ENCODE data around the gene MICALL2.

The MICALL2 gene

DNA sequence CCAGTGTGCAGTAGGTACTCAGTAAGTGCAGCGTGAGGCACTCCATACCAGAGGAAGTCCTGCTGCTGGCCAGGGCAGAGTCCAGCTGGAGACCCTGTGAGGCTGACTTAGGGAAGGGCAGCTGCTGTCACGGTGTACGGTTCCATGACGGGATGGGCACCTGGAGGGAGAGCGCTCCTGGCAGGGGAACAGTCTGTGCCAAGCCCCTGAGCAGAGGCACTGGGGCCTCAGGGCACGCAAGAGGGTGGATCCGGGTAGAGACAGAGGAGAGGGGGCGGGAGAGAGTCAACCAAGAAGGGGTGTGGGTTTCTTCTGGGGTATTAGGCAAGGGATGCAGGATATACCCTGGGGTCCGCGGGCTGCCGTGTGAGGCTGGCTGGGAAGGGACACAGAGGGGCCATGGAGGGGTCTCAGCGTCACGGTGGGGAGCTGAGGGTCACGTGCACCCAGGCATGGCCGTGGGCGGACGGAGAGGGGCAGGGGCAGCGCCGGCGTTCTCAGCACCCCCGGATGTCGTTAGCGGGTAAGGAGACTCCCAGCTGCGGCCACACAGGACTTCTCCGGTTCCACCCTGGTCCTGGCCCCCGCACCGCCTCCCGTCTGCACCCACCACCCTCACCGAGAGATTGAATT, 70.5 kb downstream of the MICALL2 start:
- DNase-seq = no peak

DNA sequence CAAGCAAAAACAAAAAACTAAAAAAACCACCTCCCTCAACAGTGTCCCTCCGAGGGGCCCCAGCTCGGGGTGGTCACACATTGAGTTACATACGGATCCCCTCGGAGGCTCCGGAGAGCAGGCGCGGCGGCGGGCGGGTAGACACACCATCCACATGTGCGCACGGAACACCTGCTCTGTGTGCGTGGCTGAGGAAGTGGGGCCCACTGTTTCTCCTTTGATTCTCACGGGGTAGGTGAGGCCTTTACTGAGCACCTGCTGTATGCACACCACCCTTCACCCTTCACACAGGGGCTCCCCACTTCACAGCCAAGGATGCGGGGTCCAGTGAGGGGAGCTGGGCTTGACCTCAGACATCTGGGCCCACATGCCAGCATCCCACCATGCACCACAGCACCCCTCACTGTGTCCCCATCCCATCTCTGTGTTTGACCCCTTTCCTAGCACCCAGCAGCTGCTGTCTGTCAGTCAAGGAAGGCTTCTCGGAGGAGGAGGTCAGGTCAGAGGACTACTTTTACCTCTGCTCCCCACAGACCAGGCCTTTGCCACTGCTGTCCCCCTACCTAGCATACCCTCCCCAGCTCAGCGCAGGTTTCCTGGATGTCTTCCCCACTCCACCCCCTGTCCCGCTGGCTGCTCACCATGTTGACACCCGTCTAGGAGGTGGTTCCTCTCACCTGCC, 71.1 kb downstream of the MICALL2 start:
- DNase-seq = no peak

DNA sequence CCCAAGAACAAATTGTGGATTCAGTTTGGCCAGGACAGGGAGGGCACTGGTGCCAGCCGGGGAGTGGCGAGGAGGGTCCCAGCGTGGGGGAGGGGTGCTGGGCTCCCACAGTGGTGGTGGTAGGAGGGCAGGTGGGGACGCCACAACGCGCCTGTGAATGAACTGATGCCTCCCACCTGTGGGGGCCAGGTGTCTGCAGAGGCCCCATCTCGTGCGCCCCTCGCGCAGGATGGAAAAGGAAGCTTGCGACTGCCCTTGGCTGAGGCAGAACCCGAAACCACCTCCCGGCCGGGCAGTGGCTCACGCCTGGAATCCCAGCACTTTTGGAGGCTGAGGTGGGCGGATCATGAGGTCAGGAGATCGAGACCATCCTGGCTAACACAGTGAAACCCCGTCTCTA, 72.0 kb downstream of the MICALL2 start:
- no peak for DNase-seq

DNA sequence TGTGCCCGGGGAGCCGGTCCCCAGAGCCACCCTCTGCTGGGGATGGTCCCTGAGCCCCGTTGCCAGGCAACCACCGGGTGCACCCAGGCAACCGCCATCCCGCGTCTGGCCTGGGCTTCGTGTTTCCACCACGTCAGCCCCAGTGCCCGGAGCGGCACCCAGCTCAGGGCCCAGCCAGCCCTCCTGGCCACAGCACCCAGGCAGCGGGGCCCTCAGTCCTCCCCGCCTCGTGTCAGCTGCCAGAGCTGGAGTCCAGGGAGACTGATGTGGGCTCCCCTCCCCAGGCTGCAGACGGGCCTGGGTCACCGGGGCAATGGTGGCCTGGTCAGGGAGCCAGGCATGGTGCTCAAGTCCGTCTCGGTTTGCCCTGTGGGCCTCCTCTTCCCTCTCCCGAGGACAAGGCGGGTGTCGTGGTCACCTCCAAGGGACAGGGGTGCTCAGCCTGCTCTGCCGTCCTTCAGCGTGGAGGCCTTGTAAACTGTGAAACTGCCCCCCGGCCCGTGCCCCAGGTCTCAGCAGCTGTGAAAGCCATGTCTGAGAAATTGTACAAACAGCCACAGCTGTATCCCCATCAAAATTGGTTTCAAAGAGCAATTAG, 72.5 kb downstream of the MICALL2 start:
- DNase-seq = no peak

DNA sequence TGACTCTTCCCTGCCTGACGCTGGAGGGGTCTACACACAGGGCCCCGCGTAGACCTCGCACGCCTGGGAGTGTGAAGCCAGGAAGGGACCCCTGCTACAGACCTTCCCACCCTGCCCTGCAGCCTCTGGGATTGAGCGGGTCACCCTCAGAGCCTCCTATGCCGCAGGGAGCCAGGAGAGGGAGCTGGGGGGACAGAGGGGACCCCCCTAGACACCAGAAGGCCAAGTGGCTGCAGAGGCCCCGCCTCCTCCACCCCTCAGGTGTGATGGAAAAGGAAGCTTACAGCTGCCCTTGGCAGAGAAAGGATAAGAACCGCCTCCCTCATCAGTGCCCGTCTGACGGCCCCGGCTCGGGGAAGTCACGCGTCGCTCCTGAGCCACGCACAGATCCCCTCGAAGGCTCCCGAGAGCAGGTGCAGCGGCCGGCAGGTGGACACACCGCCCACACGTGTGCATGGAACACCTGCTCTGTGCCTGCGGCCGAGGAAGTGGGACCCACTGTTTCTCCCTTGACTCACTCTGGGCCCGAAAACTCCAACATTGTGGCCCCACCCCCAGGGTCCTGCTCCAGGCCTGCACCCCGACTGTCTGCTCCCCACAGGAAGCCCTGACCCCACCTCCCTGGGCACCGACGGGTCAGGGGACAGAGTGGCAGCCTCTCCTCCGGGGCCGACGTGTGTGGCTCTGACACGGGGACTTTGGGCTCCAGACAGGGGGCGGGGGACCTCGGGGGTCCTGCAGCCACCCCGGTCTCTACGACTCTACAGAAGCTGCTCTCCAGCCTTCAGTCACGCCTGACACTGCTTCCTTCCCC, 73.3 kb downstream of the MICALL2 start:
- no peak for DNase-seq

DNA sequence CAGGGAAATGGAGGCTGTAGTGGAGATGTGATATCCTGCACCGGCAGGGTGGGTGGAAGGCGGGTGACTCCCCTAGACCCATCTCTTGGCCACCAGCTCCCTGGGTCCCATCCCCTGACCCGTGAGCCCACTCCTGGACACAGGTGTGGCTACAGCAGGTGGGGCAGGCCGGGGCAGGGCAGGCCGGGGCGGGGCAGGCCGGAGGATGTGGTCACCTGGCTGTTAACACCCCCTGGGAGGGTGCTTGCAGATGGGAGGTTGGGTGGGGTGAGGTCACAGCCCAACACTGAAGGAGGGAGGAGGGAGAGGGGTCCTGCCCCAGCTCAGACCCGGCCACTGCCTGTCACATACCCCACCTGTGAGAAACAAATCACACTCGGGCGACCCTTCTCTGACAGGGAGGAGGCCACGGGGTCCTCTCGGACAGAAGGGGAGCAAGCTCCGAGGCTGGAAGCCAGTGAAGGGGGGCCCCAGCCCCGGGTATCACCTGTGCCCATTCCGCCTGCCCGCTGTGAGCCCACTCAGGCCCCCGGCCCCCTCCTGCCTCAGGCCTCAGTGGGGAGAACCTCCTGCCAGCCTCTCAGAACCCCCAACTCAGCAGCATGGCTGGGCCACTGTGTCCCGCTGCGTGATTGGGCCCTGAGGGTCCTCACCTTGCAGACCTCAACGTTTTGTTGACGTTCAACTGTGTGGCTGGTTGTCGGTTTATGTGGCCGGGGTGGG, 74.0 kb downstream of the MICALL2 start:
- DNase-seq = no peak
